Mononuclear cell (primary cell): ENCODE results near the gene SCART1. TPM values are rescaled to one million over a fixed set of nuclear protein-coding genes. Genes with fewer than 3 reads are reported as not detected.

Experiments used
- H3K27me3 ChIP-seq: 2 replicates; pipeline ENCODE4 v1.6.0; 2011; ENCODE audit warnings: low read length, control low read depth; ENCODE audit not compliant: insufficient read depth
- H3K4me1 ChIP-seq: 2 replicates; pipeline ENCODE4 v1.5.1; 2011; ENCODE audit warnings: mild to moderate bottlenecking, low read length, control low read depth; ENCODE audit not compliant: insufficient read depth
- H3K4me3 ChIP-seq: 2 replicates; pipeline ENCODE4 v1.5.1; 2011; ENCODE audit warnings: mild to moderate bottlenecking, low read length, moderate library complexity
- H3K9me3 ChIP-seq: 2 replicates; pipeline ENCODE4 v1.5.1; 2011; ENCODE audit warnings: low read depth, mild to moderate bottlenecking, control low read depth, low read length
- total RNA-seq: library from RNA; depleted of rRNA; stranded (reverse); fragments of >200 nt; gene quantifications from one replicate; pipeline ENCODE4 v1.2.3, GENCODE V29; 2012

Gene SCART1
- total RNA-seq, 1 donor = 1.5 TPM

GRCh38 chr10:133442967-133443924 is 10.5 kb upstream of the SCART1 start:
- peaks cover 9% of the 10 kb centered on the region for H3K9me3 ChIP-seq
- peaks cover 12% of the 10 kb centered on the region for H3K4me1 ChIP-seq
- H3K27me3 ChIP-seq = no peaks in the 10 kb centered on the region
- H3K4me3 ChIP-seq = no peak overlapping the region

- no peak overlapping the region for H3K4me3 ChIP-seq
- H3K9me3 ChIP-seq = peaks cover 22% of the 10 kb centered on the region
- H3K4me1 ChIP-seq = peaks cover 12% of the 10 kb centered on the region
- no peaks in the 10 kb centered on the region for H3K27me3 ChIP-seq
These were observed 9.1 kb upstream of the SCART1 start for GRCh38 chr10:133444342-133445267.

- no peak overlapping the region for H3K4me3 ChIP-seq
These were observed 8.4 kb upstream of the SCART1 start for GRCh38 chr10:133445268-133445732.

GRCh38 chr10:133445751-133446708 is 7.7 kb upstream of the SCART1 start:
- H3K4me3 ChIP-seq = no peak overlapping the region
- H3K4me1 ChIP-seq = peaks cover 12% of the 10 kb centered on the region
- peaks cover 22% of the 10 kb centered on the region for H3K9me3 ChIP-seq
- H3K27me3 ChIP-seq = no peaks in the 10 kb centered on the region

More at GRCh38 chr10:133445268-133445732, 8.4 kb upstream of the SCART1 start:
- peaks cover 12% of the 10 kb centered on the region for H3K4me1 ChIP-seq
- H3K27me3 ChIP-seq = no peaks in the 10 kb centered on the region
- H3K9me3 ChIP-seq = peaks cover 22% of the 10 kb centered on the region

- Histone ChIP-seq H3K4me1 (peaks cover 9% of the 10 kb centered on the region), H3K27me3 (no peaks in the 10 kb centered on the region), H3K9me3 (peaks cover 22% of the 10 kb centered on the region), H3K4me3 (no peak overlapping the region)
These were observed 6.8 kb upstream of the SCART1 start for GRCh38 chr10:133446979-133447378.

- Histone ChIP-seq H3K4me3 (no peak overlapping the region), H3K4me1 (no peaks in the 10 kb centered on the region), H3K27me3 (no peaks in the 10 kb centered on the region), H3K9me3 (peaks cover 22% of the 10 kb centered on the region)
These were observed 5.6 kb upstream of the SCART1 start for GRCh38 chr10:133448120-133448519.

- Histone ChIP-seq H3K27me3 (no peaks in the 10 kb centered on the region), H3K9me3 (peaks cover 22% of the 10 kb centered on the region), H3K4me1 (no peaks in the 10 kb centered on the region), H3K4me3 (no peak overlapping the region)
These were observed 2.4 kb upstream of the SCART1 start for GRCh38 chr10:133451346-133451745.

- no peaks in the 10 kb centered on the region for H3K27me3 ChIP-seq
- H3K9me3 ChIP-seq = peaks cover 21% of the 10 kb centered on the region
- no peak overlapping the region for H3K4me3 ChIP-seq
- no peaks in the 10 kb centered on the region for H3K4me1 ChIP-seq
These were observed 1.3 kb upstream of the SCART1 start for GRCh38 chr10:133452453-133452852.

- no peak overlapping the region for H3K4me3 ChIP-seq
- no peaks in the 10 kb centered on the region for H3K4me1 ChIP-seq
- no peaks in the 10 kb centered on the region for H3K27me3 ChIP-seq
- peaks cover 2% of the 10 kb centered on the region for H3K9me3 ChIP-seq
These were observed 604 bp downstream of the SCART1 start for GRCh38 chr10:133454204-133454893.

- Histone ChIP-seq H3K4me1 (no peaks in the 10 kb centered on the region), H3K4me3 (no peak overlapping the region), H3K27me3 (no peaks in the 10 kb centered on the region), H3K9me3 (no peaks in the 10 kb centered on the region)
These were observed 1.5 kb downstream of the SCART1 start for GRCh38 chr10:133455196-133455595.

GRCh38 chr10:133455611-133456031 is 1.9 kb downstream of the SCART1 start:
- no peak overlapping the region for H3K4me3 ChIP-seq
- no peaks in the 10 kb centered on the region for H3K9me3 ChIP-seq
- no peaks in the 10 kb centered on the region for H3K27me3 ChIP-seq
- H3K4me1 ChIP-seq = no peaks in the 10 kb centered on the region

GRCh38 chr10:133456041-133456951 is 2.6 kb downstream of the SCART1 start:
- Histone ChIP-seq H3K4me1 (no peaks in the 10 kb centered on the region), H3K4me3 (no peak overlapping the region), H3K9me3 (no peaks in the 10 kb centered on the region), H3K27me3 (no peaks in the 10 kb centered on the region)
